Caco-2 (cell line): ENCODE results near the gene TSPAN9. TPM values are rescaled to one million over a fixed set of nuclear protein-coding genes. Genes with fewer than 3 reads are reported as not detected.

Source experiments
- BruUV-seq: library from RNA; stranded (reverse); fragments of 400-500 nt; replicated peaks from 2 replicates; lab custom pipeline; 2021; lab: Mats Ljungman, UMichigan
- CTCF ChIA-PET: fragments of 300-600 bp; sonication (Branson Sonifier 250); formaldehyde crosslinking; loops from one replicate; lab custom pipeline; 2022; ENCODE audit warnings: antibody characterized with exemption; lab: Charles Lee
- POLR2A ChIA-PET: fragments of 300-600 bp; sonication (Branson Sonifier 250); formaldehyde crosslinking; loops from one replicate; lab custom pipeline; 2022; ENCODE audit warnings: antibody characterized with exemption; lab: Charles Lee
- DNase-seq, 2 experiments: peaks; one replicate each; pipeline versions ENCODE4 v3.0.0 to v3.0.0-alpha.2; 2020 to 2022
- H3K27me3 ChIP-seq: replicated peaks from 2 replicates; pipeline ENCODE4 v1.6.0; 2011; ENCODE audit warnings: low read length; ENCODE audit not compliant: control insufficient read depth, insufficient read depth
- H3K36me3 ChIP-seq: 2 replicates; pipeline ENCODE4 v1.5.1; 2011; ENCODE audit warnings: low read length; ENCODE audit not compliant: control insufficient read depth, insufficient read depth
- H3K4me1 ChIP-seq: fragments of 250-450 bp; sonication (Bioruptor Pico); 2 replicates; pipeline ENCODE4 v1.5.1; 2020; ENCODE audit warnings: mild to moderate bottlenecking
- H3K4me3 ChIP-seq: 2 replicates; pipeline ENCODE4 v1.5.1; 2011; ENCODE audit warnings: low read depth, mild to moderate bottlenecking, control low read depth, low read length
- H3K9me3 ChIP-seq: fragments of 250-450 bp; sonication (Bioruptor Pico); 2 replicates; pipeline ENCODE4 v1.5.1; 2020; ENCODE audit warnings: mild to moderate bottlenecking, moderate library complexity
- H3K27ac Mint-ChIP-seq: one replicate; pipeline ENCODE4 v1.8.0; 2022; ENCODE audit warnings: mixed read lengths; ENCODE audit not compliant: unreplicated experiment
- H3K27me3 Mint-ChIP-seq: one replicate; pipeline ENCODE4 v1.8.0; 2022; ENCODE audit warnings: mixed read lengths; ENCODE audit not compliant: insufficient read depth, unreplicated experiment
- H3K36me3 Mint-ChIP-seq: one replicate; pipeline ENCODE4 v1.8.0; 2022; ENCODE audit warnings: mild to moderate bottlenecking, mixed read lengths; ENCODE audit not compliant: insufficient read depth, unreplicated experiment
- H3K4me1 Mint-ChIP-seq: one replicate; pipeline ENCODE4 v1.8.0; 2022; ENCODE audit warnings: low read depth, mixed read lengths; ENCODE audit not compliant: unreplicated experiment
- H3K4me3 Mint-ChIP-seq: one replicate; pipeline ENCODE4 v1.8.0; 2022; ENCODE audit warnings: mild to moderate bottlenecking, moderate library complexity, mixed read lengths; ENCODE audit not compliant: unreplicated experiment
- H3K9me3 Mint-ChIP-seq: one replicate; pipeline ENCODE4 v1.8.0; 2022; ENCODE audit warnings: mixed read lengths; ENCODE audit not compliant: unreplicated experiment
- CTCF ChIP-seq, 2 experiments: fragments of 200-600 bp in 1 of 2; IDR thresholded peaks; 1 replicate in 1 of 2; 2 replicates in 1 of 2; pipeline versions ENCODE4 v1.5.1 to v1.8.0; 2011 to 2022; ENCODE audit warnings: antibody characterized with exemption in 1 of 2, control low read depth in 1 of 2, inconsistent platforms in 1 of 2, low read depth in 1 of 2, low read length in 1 of 2, mild to moderate bottlenecking in 1 of 2, moderate library complexity in 1 of 2; ENCODE audit not compliant: insufficient read depth in 1 of 2, severe bottlenecking in 1 of 2, unreplicated experiment in 1 of 2
- intact Hi-C: fragments of 100-400 bp; cut with micrococcal nuclease; formaldehyde crosslinking; loops from one replicate; pipeline ENCODE4 v1.10.0; 2022; ENCODE audit not compliant: unreplicated experiment
- total RNA-seq: library from RNA; stranded (reverse); gene quantifications from 2 replicates; pipeline ENCODE4 v1.2.3, GENCODE V29; 2022

The TSPAN9 gene
- total RNA-seq, 1 experiment from 2014 or later: 49.1 TPM

DNA sequence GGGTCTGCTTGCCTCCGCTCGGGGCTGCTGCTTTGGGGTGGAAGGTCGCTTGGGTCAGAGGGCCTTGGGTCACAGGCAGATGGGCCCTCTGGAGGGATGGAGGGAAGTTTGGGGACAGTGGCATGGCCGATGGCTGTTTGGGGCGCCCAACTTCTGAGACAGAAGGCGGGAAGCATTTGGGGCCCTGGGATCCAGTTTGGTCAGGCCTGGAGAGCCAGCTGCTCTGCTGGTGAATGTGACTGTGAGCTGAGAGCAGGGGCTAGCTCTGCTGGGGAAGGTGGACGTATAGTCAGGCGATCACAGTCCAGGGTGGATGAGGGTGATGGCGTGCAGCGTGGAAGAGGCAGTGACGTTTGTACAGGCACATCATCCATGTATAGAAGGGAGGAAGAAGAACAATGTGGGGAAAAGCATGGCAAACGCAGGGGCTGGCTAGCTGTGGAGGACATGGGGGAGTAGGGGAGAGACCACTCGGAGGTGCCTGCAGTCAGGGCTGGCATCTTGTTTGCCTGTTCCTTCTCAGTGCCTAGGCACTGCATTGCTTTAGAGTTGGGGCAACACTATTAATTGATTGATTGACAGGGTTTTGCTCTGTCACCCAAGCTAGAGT lies 57.5 kb downstream of the TSPAN9 start:
- Mint-ChIP-seq H3K4me3 (no peak overlapping the region), H3K4me1 (no peaks in the 10 kb centered on the region), H3K27me3 (no peaks in the 10 kb centered on the region), H3K9me3 (no peaks in the 10 kb centered on the region), H3K27ac (no peak overlapping the region), H3K36me3 (no peaks in the 10 kb centered on the region)
- ChIA-PET CTCF (interaction anchor here (0.5 to 2.8 kb wide), 23 partner anchors 11 to 180 kb away, joined by 3 to 49 read pairs (median 3); no protein-coding TSS in a partner anchor), POLR2A (interaction anchor here (0.9 kb wide), 1 partner anchor 66 kb away, joined by 3 read pairs; no protein-coding TSS in a partner anchor)
- intact Hi-C loops: loop anchor here (1.0 kb wide), 3 partner anchors 61 to 141 kb away; no protein-coding TSS in a partner anchor
- Histone ChIP-seq H3K9me3 (no peaks in the 10 kb centered on the region), H3K4me1 (no peaks in the 10 kb centered on the region), H3K4me3 (no peak overlapping the region), H3K36me3 (no peaks in the 10 kb centered on the region), H3K27me3 (no peaks in the 10 kb centered on the region)
- BruUV-seq: no TSS peak
- TF ChIP-seq CTCF (IDR thresholded peaks at IDR 0.05; ENCODE audit: insufficient read depth in 1 of 2, low read depth in 1 of 2, low read length in 1 of 2, severe bottlenecking in 1 of 2, unreplicated experiment in 1 of 2): no peak
- DNase-seq: no peak

DNA sequence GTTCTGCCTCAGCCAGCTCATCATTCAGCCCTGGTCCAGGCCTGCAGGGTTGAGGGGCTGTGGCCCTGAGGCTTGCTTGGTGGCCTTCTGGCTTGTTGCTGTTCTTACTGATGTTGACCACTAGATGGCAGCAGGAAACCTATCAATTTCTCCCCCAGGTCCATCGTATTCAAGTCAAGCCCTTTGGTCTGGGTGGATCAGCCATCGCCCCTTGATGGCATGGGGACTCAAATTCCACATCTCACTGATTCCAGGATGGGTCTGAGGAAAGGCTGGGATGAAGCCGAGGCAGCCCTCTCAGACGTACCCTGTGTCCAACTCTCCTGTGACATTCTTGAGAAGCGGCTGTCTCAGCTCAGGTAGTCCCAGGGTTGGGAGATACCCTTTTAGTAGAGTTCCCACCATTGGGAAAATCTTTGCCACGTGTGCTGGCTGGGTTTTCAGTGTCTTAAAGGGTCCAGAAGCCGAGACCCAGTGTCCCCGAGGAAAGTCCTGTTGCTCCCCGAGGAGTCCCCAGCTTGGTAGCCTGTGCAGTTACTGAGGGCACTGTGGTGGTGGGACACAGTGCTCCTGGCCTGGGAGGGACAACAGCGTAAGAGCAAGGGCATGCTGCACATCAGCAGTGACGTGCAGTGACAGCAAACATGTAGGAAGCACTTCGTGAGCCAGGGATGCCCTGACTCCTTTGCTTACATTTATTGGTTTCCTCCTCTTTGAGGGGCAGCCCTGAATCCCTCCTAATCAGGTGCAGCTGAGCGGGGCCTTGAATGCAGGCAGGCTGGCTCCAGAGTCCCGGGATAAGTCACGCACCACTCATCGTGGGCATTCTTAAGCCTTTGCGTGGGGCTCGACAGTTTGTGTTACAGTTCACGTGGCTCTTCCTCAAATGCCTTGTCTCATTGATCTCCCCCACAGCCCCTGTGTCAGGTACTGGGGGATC lies 58.6 kb downstream of the TSPAN9 start:
- Histone ChIP-seq H3K4me3 (no peak overlapping the region), H3K36me3 (no peaks in the 10 kb centered on the region), H3K27me3 (no peaks in the 10 kb centered on the region), H3K9me3 (no peaks in the 10 kb centered on the region), H3K4me1 (no peaks in the 10 kb centered on the region)
- CTCF ChIA-PET: interaction anchor here (0.5 to 2.8 kb wide), 23 partner anchors 12 to 179 kb away, joined by 3 to 49 read pairs (median 3); no protein-coding TSS in a partner anchor
- H3K27ac Mint-ChIP-seq: no peak overlapping the region
- POLR2A ChIA-PET: interaction anchor here (0.9 kb wide), 1 partner anchor 65 kb away, joined by 3 read pairs; no protein-coding TSS in a partner anchor
- intact Hi-C loops: loop anchor here (1.0 kb wide), 3 partner anchors 62 to 140 kb away; no protein-coding TSS in a partner anchor
- peak; percentile 85 to 94 for TF ChIP-seq CTCF (IDR thresholded peaks at IDR 0.05; ENCODE audit: insufficient read depth in 1 of 2, low read depth in 1 of 2, low read length in 1 of 2, severe bottlenecking in 1 of 2, unreplicated experiment in 1 of 2)
- no TSS peak for BruUV-seq
- peak; percentile 76 to 77 for DNase-seq
- no peaks in the 10 kb centered on the region for H3K4me1 Mint-ChIP-seq
- no peaks in the 10 kb centered on the region for H3K36me3 Mint-ChIP-seq
- H3K27me3 Mint-ChIP-seq: no peaks in the 10 kb centered on the region
- H3K4me3 Mint-ChIP-seq: no peak overlapping the region
- H3K9me3 Mint-ChIP-seq: no peaks in the 10 kb centered on the region
